ENCODE measurements around the gene RBBP4. TPM values are rescaled to one million over a fixed set of nuclear protein-coding genes. Genes with fewer than 3 reads are reported as not detected.

The RBBP4 gene
- total and polyA plus RNA-seq, 4 donors: 31.4 to 114 (median 73.5) TPM

- WGBS, 2 donors: 31% methylated on average over 9 of the region's 9 CpGs
- H3K27ac ChIP-seq (ENCODE audit: low read depth in 1 of 2, low read length in 2 of 2): no peak overlapping the region
- H3K27me3 ChIP-seq (ENCODE audit: control insufficient read depth in 1 of 2, insufficient read depth in 2 of 2, low read length in 1 of 2): no peaks in the 10 kb centered on the region
- H3K36me3 ChIP-seq (ENCODE audit: control insufficient read depth in 1 of 2, insufficient read depth in 2 of 2, low read length in 1 of 2): no peaks in the 10 kb centered on the region
- no peaks in the 10 kb centered on the region for H3K9me3 ChIP-seq (ENCODE audit: control insufficient read depth, low read length)
- DNase-seq (no peak), ATAC-seq (ENCODE audit: low FRiP score) (no peak)
- H3K4me1 ChIP-seq (ENCODE audit: control insufficient read depth in 1 of 2, insufficient read depth in 2 of 2, low read length in 2 of 2): no peaks in the 10 kb centered on the region
- intact Hi-C loops (cut with DNase I): no loop called here
- no peak overlapping the region for H3K4me3 ChIP-seq (ENCODE audit: low read length in 2 of 2)
Measured at GRCh38 chr1:32716312-32717148, 65.5 kb downstream of the RBBP4 start.

GRCh38 chr1:32717503-32717902, 66.5 kb downstream of the RBBP4 start:
- Histone ChIP-seq H3K9me3 (ENCODE audit: control insufficient read depth, low read length) (no peaks in the 10 kb centered on the region), H3K4me1 (ENCODE audit: control insufficient read depth in 1 of 2, insufficient read depth in 2 of 2, low read length in 2 of 2) (no peaks in the 10 kb centered on the region), H3K4me3 (ENCODE audit: low read length in 2 of 2) (no peak overlapping the region), H3K27me3 (ENCODE audit: control insufficient read depth in 1 of 2, insufficient read depth in 2 of 2, low read length in 1 of 2) (no peaks in the 10 kb centered on the region), H3K36me3 (ENCODE audit: control insufficient read depth in 1 of 2, insufficient read depth in 2 of 2, low read length in 1 of 2) (no peaks in the 10 kb centered on the region), H3K27ac (ENCODE audit: low read depth in 1 of 2, low read length in 2 of 2) (no peak overlapping the region)
- ATAC-seq (ENCODE audit: low FRiP score) (no peak), DNase-seq (no peak)
- intact Hi-C loops (cut with DNase I): no loop called here
- WGBS, 2 donors: 90 to 96% methylated on average over 4 of the region's 4 CpGs

GRCh38 chr1:32718036-32718435, 67.0 kb downstream of the RBBP4 start:
- WGBS, 2 donors: 80 to 84% methylated on average over 2 of the region's 2 CpGs
- no peaks in the 10 kb centered on the region for H3K9me3 ChIP-seq (ENCODE audit: control insufficient read depth, low read length)
- H3K36me3 ChIP-seq (ENCODE audit: control insufficient read depth in 1 of 2, insufficient read depth in 2 of 2, low read length in 1 of 2): no peaks in the 10 kb centered on the region
- no peaks in the 10 kb centered on the region for H3K27me3 ChIP-seq (ENCODE audit: control insufficient read depth in 1 of 2, insufficient read depth in 2 of 2, low read length in 1 of 2)
- H3K27ac ChIP-seq (ENCODE audit: low read depth in 1 of 2, low read length in 2 of 2): no peak overlapping the region
- no peak overlapping the region for H3K4me3 ChIP-seq (ENCODE audit: low read length in 2 of 2)
- no peak for DNase-seq
- no peaks in the 10 kb centered on the region for H3K4me1 ChIP-seq (ENCODE audit: control insufficient read depth in 1 of 2, insufficient read depth in 2 of 2, low read length in 2 of 2)
- ATAC-seq (ENCODE audit: low FRiP score): no peak
- intact Hi-C loops (cut with DNase I): no loop called here

GRCh38 chr1:32718527-32718926, 67.5 kb downstream of the RBBP4 start:
- H3K9me3 ChIP-seq (ENCODE audit: control insufficient read depth, low read length): no peaks in the 10 kb centered on the region
- ATAC-seq (ENCODE audit: low FRiP score): no peak
- H3K4me1 ChIP-seq (ENCODE audit: control insufficient read depth in 1 of 2, insufficient read depth in 2 of 2, low read length in 2 of 2): no peaks in the 10 kb centered on the region
- intact Hi-C loops (cut with DNase I): no loop called here
- no peaks in the 10 kb centered on the region for H3K27me3 ChIP-seq (ENCODE audit: control insufficient read depth in 1 of 2, insufficient read depth in 2 of 2, low read length in 1 of 2)
- H3K4me3 ChIP-seq (ENCODE audit: low read length in 2 of 2): no peak overlapping the region
- H3K36me3 ChIP-seq (ENCODE audit: control insufficient read depth in 1 of 2, insufficient read depth in 2 of 2, low read length in 1 of 2): no peaks in the 10 kb centered on the region
- WGBS, 2 donors: 98 to 100% methylated on average over 1 of the region's 1 CpG
- DNase-seq: no peak
- no peak overlapping the region for H3K27ac ChIP-seq (ENCODE audit: low read depth in 1 of 2, low read length in 2 of 2)

- intact Hi-C loops (cut with DNase I): no loop called here
- ATAC-seq (ENCODE audit: low FRiP score) (no peak), DNase-seq (no peak)
- H3K4me1 ChIP-seq (ENCODE audit: control insufficient read depth in 1 of 2, insufficient read depth in 2 of 2, low read length in 2 of 2): no peaks in the 10 kb centered on the region
- 92 to 98% methylated on average over 4 of the region's 4 CpGs for WGBS, 2 donors
- no peaks in the 10 kb centered on the region for H3K27me3 ChIP-seq (ENCODE audit: control insufficient read depth in 1 of 2, insufficient read depth in 2 of 2, low read length in 1 of 2)
- no peak overlapping the region for H3K4me3 ChIP-seq (ENCODE audit: low read length in 2 of 2)
- H3K27ac ChIP-seq (ENCODE audit: low read depth in 1 of 2, low read length in 2 of 2): no peak overlapping the region
- no peaks in the 10 kb centered on the region for H3K9me3 ChIP-seq (ENCODE audit: control insufficient read depth, low read length)
- no peaks in the 10 kb centered on the region for H3K36me3 ChIP-seq (ENCODE audit: control insufficient read depth in 1 of 2, insufficient read depth in 2 of 2, low read length in 1 of 2)
Measured at GRCh38 chr1:32719681-32720275, 68.8 kb downstream of the RBBP4 start.

- Histone ChIP-seq H3K27me3 (ENCODE audit: control insufficient read depth in 1 of 2, insufficient read depth in 2 of 2, low read length in 1 of 2) (no peaks in the 10 kb centered on the region), H3K27ac (ENCODE audit: low read depth in 1 of 2, low read length in 2 of 2) (no peak overlapping the region), H3K4me3 (ENCODE audit: low read length in 2 of 2) (no peak overlapping the region), H3K36me3 (ENCODE audit: control insufficient read depth in 1 of 2, insufficient read depth in 2 of 2, low read length in 1 of 2) (no peaks in the 10 kb centered on the region), H3K9me3 (ENCODE audit: control insufficient read depth, low read length) (no peaks in the 10 kb centered on the region), H3K4me1 (ENCODE audit: control insufficient read depth in 1 of 2, insufficient read depth in 2 of 2, low read length in 2 of 2) (no peaks in the 10 kb centered on the region)
- WGBS, 2 donors: 78 to 80% methylated on average over 14 of the region's 14 CpGs
- ATAC-seq (ENCODE audit: low FRiP score): peak; percentile 63
- intact Hi-C loops (cut with DNase I): no loop called here
- peak; percentile 76 to 84 for DNase-seq
Measured at GRCh38 chr1:32724678-32725614, 73.9 kb downstream of the RBBP4 start.

GRCh38 chr1:32725615-32725982, 74.6 kb downstream of the RBBP4 start:
- WGBS, 2 donors: 95 to 96% methylated on average over 3 of the region's 3 CpGs
- Histone ChIP-seq H3K4me1 (ENCODE audit: control insufficient read depth in 1 of 2, insufficient read depth in 2 of 2, low read length in 2 of 2) (no peaks in the 10 kb centered on the region), H3K27ac (ENCODE audit: low read depth in 1 of 2, low read length in 2 of 2) (no peak overlapping the region), H3K36me3 (ENCODE audit: control insufficient read depth in 1 of 2, insufficient read depth in 2 of 2, low read length in 1 of 2) (no peaks in the 10 kb centered on the region), H3K4me3 (ENCODE audit: low read length in 2 of 2) (no peak overlapping the region), H3K9me3 (ENCODE audit: control insufficient read depth, low read length) (no peaks in the 10 kb centered on the region), H3K27me3 (ENCODE audit: control insufficient read depth in 1 of 2, insufficient read depth in 2 of 2, low read length in 1 of 2) (no peaks in the 10 kb centered on the region)
- ATAC-seq (ENCODE audit: low FRiP score) (no peak), DNase-seq (no peak)
- intact Hi-C loops (cut with DNase I): no loop called here

GRCh38 chr1:32727876-32728275, 76.9 kb downstream of the RBBP4 start:
- intact Hi-C loops (cut with DNase I): no loop called here
- ATAC-seq (ENCODE audit: low FRiP score) (no peak), DNase-seq (no peak)
- Histone ChIP-seq H3K27me3 (ENCODE audit: control insufficient read depth in 1 of 2, insufficient read depth in 2 of 2, low read length in 1 of 2) (no peaks in the 10 kb centered on the region), H3K4me3 (ENCODE audit: low read length in 2 of 2) (no peak overlapping the region), H3K9me3 (ENCODE audit: control insufficient read depth, low read length) (no peaks in the 10 kb centered on the region), H3K36me3 (ENCODE audit: control insufficient read depth in 1 of 2, insufficient read depth in 2 of 2, low read length in 1 of 2) (no peaks in the 10 kb centered on the region), H3K27ac (ENCODE audit: low read depth in 1 of 2, low read length in 2 of 2) (no peak overlapping the region), H3K4me1 (ENCODE audit: control insufficient read depth in 1 of 2, insufficient read depth in 2 of 2, low read length in 2 of 2) (no peaks in the 10 kb centered on the region)
- WGBS, 2 donors: 96 to 100% methylated on average over 1 of the region's 1 CpG

All from aorta (tissue), 5 donors.